GM23338 (cell line): ENCODE measurements around the gene MAGEB16.

Source experiments
- CREB1 ChIP-seq: fragments of 250-450 bp; sonication (Bioruptor Pico); IDR thresholded peaks from 2 replicates; pipeline ENCODE4 v1.5.0; 2020; ENCODE audit warnings: low read depth, mild to moderate bottlenecking, moderate library complexity
- CTCF ChIP-seq, 2 experiments: fragments of 200-600 bp in 1 of 2; sonication (generic) in 1 of 2; conservative IDR thresholded peaks; 2 replicates each; pipeline versions ENCODE4 v1.5.1 to v1.6.1; 2016 to 2017; ENCODE audit warnings: antibody characterized with exemption in 2 of 2, low read depth in 2 of 2, mild to moderate bottlenecking in 2 of 2, moderate library complexity in 1 of 2
- ETS1 ChIP-seq: IDR thresholded peaks from 2 replicates; pipeline ENCODE4 v1.6.1; 2016; ENCODE audit warnings: antibody characterized with exemption
- EZH2 ChIP-seq: fragments of 200-600 bp; sonication (generic); IDR thresholded peaks from one replicate; pipeline ENCODE4 v1.8.0; 2017; ENCODE audit warnings: antibody characterized with exemption, mild to moderate bottlenecking, low read depth; ENCODE audit not compliant: unreplicated experiment
- EZH2phosphoT487 ChIP-seq: fragments of 200-600 bp; sonication (generic); IDR thresholded peaks from one replicate; pipeline ENCODE4 v1.8.1; 2018; ENCODE audit warnings: antibody characterized with exemption; ENCODE audit not compliant: unreplicated experiment
- JUNB ChIP-seq: IDR thresholded peaks from one replicate; pipeline ENCODE4 v1.6.1; 2016; ENCODE audit warnings: antibody characterized with exemption; ENCODE audit not compliant: unreplicated experiment
- POLR2AphosphoS5 ChIP-seq: IDR thresholded peaks from 2 replicates; pipeline ENCODE4 v1.6.1; 2016; ENCODE audit warnings: antibody characterized with exemption, low read depth
- REST ChIP-seq: IDR thresholded peaks from one replicate; pipeline ENCODE4 v1.6.1; 2018; ENCODE audit warnings: antibody characterized with exemption; ENCODE audit not compliant: unreplicated experiment
- ZNF114 ChIP-seq: fragments of 250-450 bp; sonication (Bioruptor Pico); IDR thresholded peaks from 2 replicates; pipeline ENCODE4 v1.5.0; 2020; ENCODE audit warnings: mild to moderate bottlenecking, moderate library complexity
- ZNF331 ChIP-seq: fragments of 250-450 bp; sonication (Bioruptor Pico); IDR thresholded peaks from 2 replicates; pipeline ENCODE4 v1.5.0; 2020; ENCODE audit warnings: low read depth, mild to moderate bottlenecking, moderate library complexity
- ZNF462 ChIP-seq: fragments of 250-450 bp; sonication (Bioruptor Pico); IDR thresholded peaks from 2 replicates; pipeline ENCODE4 v1.5.0; 2020; ENCODE audit warnings: mild to moderate bottlenecking, moderate library complexity

GRCh38 chrX:35841872-35842271 lies 43.7 kb downstream of the MAGEB16 start:
- TF ChIP-seq CTCF (conservative IDR thresholded peaks at IDR 0.05; ENCODE audit: low read depth in 2 of 2), result no peak
- TF ChIP-seq EZH2phosphoT487, result no peak
- no peak for TF ChIP-seq ETS1
- no peak for TF ChIP-seq ZNF462 (CRISPR knock-in tag)
- no peak for TF ChIP-seq POLR2AphosphoS5
- no peak for TF ChIP-seq ZNF114 (CRISPR knock-in tag)
- no peak for TF ChIP-seq CREB1 (CRISPR knock-in tag)
- no peak for TF ChIP-seq REST
- TF ChIP-seq JUNB, result no peak
- no peak for TF ChIP-seq EZH2
- no peak for TF ChIP-seq ZNF331
